Measurements from ENCODE around the gene TSHZ2. TPM values are rescaled to one million over a fixed set of nuclear protein-coding genes. Genes with fewer than 3 reads are reported as not detected.

TSHZ2 gene
- total and polyA plus RNA-seq, 2 of the 4 experiments (the other 2 are of a cell fraction): under 0.01 to 0.02 TPM

GRCh38 chr20:53298911-53299310, 326.8 kb downstream of the TSHZ2 start:
- Histone ChIP-seq H2AFZ (replicated peaks; ENCODE audit: low read length, poor library complexity) (no peak overlapping the region), H4K91ac (ENCODE audit: insufficient read depth, low read depth, low read length) (no peak overlapping the region), H3K79me1 (ENCODE audit: low read depth in 1 of 2, low read length in 2 of 2) (no peaks in the 10 kb centered on the region), H3K4ac (ENCODE audit: low read depth, low read length) (no peak overlapping the region), H3K9me1 (ENCODE audit: insufficient read depth, low read length) (no peaks in the 10 kb centered on the region), H3K4me1 (ENCODE audit: control insufficient read depth, insufficient read depth, low read length) (no peaks in the 10 kb centered on the region; the same call in 1 of the 2 replicates), H3K56ac (ENCODE audit: extremely low read depth, insufficient read depth, low read length) (no peak overlapping the region), H2BK120ac (ENCODE audit: low read depth, low read length) (no peak overlapping the region), H2BK20ac (ENCODE audit: low read depth, low read length) (no peak overlapping the region), H3K14ac (replicated peaks; ENCODE audit: low read depth, low read length) (no peak overlapping the region), H2BK5ac (ENCODE audit: low read depth, low read length, poor library complexity, severe bottlenecking) (no peak overlapping the region), H4K8ac (ENCODE audit: low read depth in 2 of 2, low read length in 2 of 2) (no peak overlapping the region), H3K9me3 (ENCODE audit: control insufficient read depth, insufficient read depth, low read length) (no peaks in the 10 kb centered on the region), H3K18ac (ENCODE audit: low read depth, low read length) (no peak overlapping the region), H3K9ac (ENCODE audit: low read depth, low read length) (no peak overlapping the region), H3K4me3 (ENCODE audit: insufficient read depth, low read depth, low read length) (no peak overlapping the region), H3K4me2 (ENCODE audit: low read depth, low read length) (no peak overlapping the region), H3K23ac (ENCODE audit: low read depth, low read length) (no peak overlapping the region), H3K27me3 (ENCODE audit: control insufficient read depth, insufficient read depth, low read length) (no peaks in the 10 kb centered on the region), H3K27ac (ENCODE audit: insufficient read depth, low read length) (no peak overlapping the region), H3K36me3 (ENCODE audit: control insufficient read depth, insufficient read depth, low read length) (no peaks in the 10 kb centered on the region), H4K20me1 (ENCODE audit: insufficient read depth, low read length) (no peaks in the 10 kb centered on the region), H4K5ac (ENCODE audit: low read depth, low read length) (no peak overlapping the region), H2BK15ac (ENCODE audit: low read depth, low read length) (no peak overlapping the region), H2AK5ac (ENCODE audit: low read depth, low read length) (no peak overlapping the region), H2AK9ac (replicated peaks; ENCODE audit: low read depth, low read length, poor library complexity) (no peak overlapping the region)
- BruUV-seq (replicated peaks): no TSS peak
- no peak for ATAC-seq (ENCODE audit: low read depth)
- DNase-seq: no peak
- dilution Hi-C loops (cut with HindIII; ENCODE audit: low sequenced_read_pairs, unreplicated experiment): no loop called here
- ChIA-PET POLR2A (ENCODE audit: unreplicated experiment) (no interaction called here), CTCF (no interaction called here)
- TF ChIP-seq NFE2L2 (IDR thresholded peaks at IDR 0.05; ENCODE audit: low read depth, low read length) (no peak), RCOR1 (IDR thresholded peaks at IDR 0.05; ENCODE audit: insufficient replicate concordance, low read length) (no peak)
- no CpG with 5 or more reads among the region's 1 CpG for WGBS, 2 experiments (ENCODE audit: extremely low coverage in 2 of 2, insufficient read length in 1 of 2)
- in situ Hi-C loops (cut with MboI; ENCODE audit: low sequenced_read_pairs): no loop called here
- intact Hi-C loops (cut with micrococcal nuclease): no loop called here

All from IMR-90 (cell line).